HepG2 (cell line): Measurements from ENCODE around the gene RAP1A.

Experiments used
- EHMT2 ChIP-seq: fragments of 200-600 bp; sonication (generic); IDR thresholded peaks from 2 replicates; pipeline ENCODE4 v1.7.0; 2017; ENCODE audit warnings: antibody characterized with exemption, low read depth, low read length, borderline replicate concordance
- MZF1 ChIP-seq: sonication (generic); formaldehyde crosslinking; IDR thresholded peaks from 2 replicates; pipeline ENCODE4 v1.8.1; 2023; ENCODE audit warnings: mild to moderate bottlenecking, missing genetic modification reagents, borderline replicate concordance
- TF ChIP-seq, protein P1 (sequence below): IDR thresholded peaks from 2 replicates; pipeline ENCODE4 v1.6.1; 2012; ENCODE audit warnings: inconsistent platforms

DNA sequence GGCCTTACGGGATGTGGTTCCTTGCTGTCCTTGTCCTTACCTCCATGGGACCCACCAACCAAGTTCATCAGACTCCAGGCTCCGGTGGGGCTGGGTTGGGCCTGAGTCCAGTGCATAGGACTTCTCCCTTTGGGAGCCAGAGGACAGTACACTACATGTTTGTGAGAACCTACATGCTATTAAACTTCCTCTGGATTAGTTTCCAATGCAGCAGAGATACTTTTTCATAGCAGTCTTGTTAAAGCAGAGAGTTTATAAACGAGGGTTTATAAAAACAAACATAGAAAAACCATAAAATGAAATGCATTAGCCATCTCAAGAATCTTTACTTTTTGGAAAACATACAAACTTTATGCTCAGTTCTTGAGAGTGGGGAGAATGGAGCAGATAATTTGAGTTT lies 86.3 kb downstream of the RAP1A start:
- TF ChIP-seq, protein P1, sequence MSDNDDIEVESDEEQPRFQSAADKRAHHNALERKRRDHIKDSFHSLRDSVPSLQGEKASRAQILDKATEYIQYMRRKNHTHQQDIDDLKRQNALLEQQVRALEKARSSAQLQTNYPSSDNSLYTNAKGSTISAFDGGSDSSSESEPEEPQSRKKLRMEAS, result no peak
- TF ChIP-seq EHMT2 (no peak), MZF1 (no peak)
